Mucosa of descending colon (tissue), 3 donors: ENCODE results near the gene CHPF. TPM values are rescaled to one million over a fixed set of nuclear protein-coding genes. Genes with fewer than 3 reads are reported as not detected.

ENCODE experiments used
- ATAC-seq: fragments of 200-7000 bp; cut with Tn5 transposase; one replicate; pipeline ENCODE4 v1.9.1; 2020; ENCODE audit warnings: mild to moderate bottlenecking, moderate library complexity
- DNase-seq, 3 donors: peaks; one replicate each; pipeline ENCODE4 v3.0.0-alpha.2; 2020
- H3K36me3 ChIP-seq: fragments of 200-600 bp; one replicate; pipeline ENCODE4 v1.8.0; 2021; ENCODE audit warnings: low read depth, mild to moderate bottlenecking
- H3K4me1 ChIP-seq: fragments of 200-600 bp; one replicate; pipeline ENCODE4 v1.8.0; 2021; ENCODE audit warnings: low read depth, mild to moderate bottlenecking
- H3K4me3 ChIP-seq: fragments of 200-600 bp; one replicate; pipeline ENCODE4 v1.8.0; 2021; ENCODE audit warnings: mild to moderate bottlenecking
- H3K9me3 ChIP-seq: fragments of 200-600 bp; one replicate; pipeline ENCODE4 v1.8.0; 2021; ENCODE audit warnings: mild to moderate bottlenecking
- CTCF ChIP-seq: fragments of 200-600 bp; IDR thresholded peaks from one replicate; pipeline ENCODE4 v1.8.0; 2022; ENCODE audit warnings: antibody characterized with exemption, mild to moderate bottlenecking
- intact Hi-C, 2 donors: fragments of 100-400 bp; cut with DNase I in 1 of 2; cut with micrococcal nuclease in 1 of 2; formaldehyde crosslinking; loops; one replicate each; pipeline versions ENCODE4 v1.11.0 to v1.11.1; 2022; cut with DNase I, micrococcal nuclease
- total RNA-seq, 3 donors: library from RNA; stranded (reverse); fragmentation: NEBNext Ultra II Directional in 2 of 3; extraction: Animal tissue kit (Norgen Biotek cat#: 25700) in 2 of 3; gene quantifications; one replicate each; pipeline versions ENCODE4 v1.2.1 to v1.2.4, GENCODE V29; 2021 to 2023
- donor health status: DM: no; HTN: no; CAD: no; lungs with moderate emphysema.
- donor health status: DM: no; HTN: no; CAD: no.
- donor health status: DM: no; HTN: yes; CAD: no.

Gene CHPF
- total RNA-seq, 3 donors from 2014 or later, result 19.4 to 25.9 (median 20.5) TPM

DNA sequence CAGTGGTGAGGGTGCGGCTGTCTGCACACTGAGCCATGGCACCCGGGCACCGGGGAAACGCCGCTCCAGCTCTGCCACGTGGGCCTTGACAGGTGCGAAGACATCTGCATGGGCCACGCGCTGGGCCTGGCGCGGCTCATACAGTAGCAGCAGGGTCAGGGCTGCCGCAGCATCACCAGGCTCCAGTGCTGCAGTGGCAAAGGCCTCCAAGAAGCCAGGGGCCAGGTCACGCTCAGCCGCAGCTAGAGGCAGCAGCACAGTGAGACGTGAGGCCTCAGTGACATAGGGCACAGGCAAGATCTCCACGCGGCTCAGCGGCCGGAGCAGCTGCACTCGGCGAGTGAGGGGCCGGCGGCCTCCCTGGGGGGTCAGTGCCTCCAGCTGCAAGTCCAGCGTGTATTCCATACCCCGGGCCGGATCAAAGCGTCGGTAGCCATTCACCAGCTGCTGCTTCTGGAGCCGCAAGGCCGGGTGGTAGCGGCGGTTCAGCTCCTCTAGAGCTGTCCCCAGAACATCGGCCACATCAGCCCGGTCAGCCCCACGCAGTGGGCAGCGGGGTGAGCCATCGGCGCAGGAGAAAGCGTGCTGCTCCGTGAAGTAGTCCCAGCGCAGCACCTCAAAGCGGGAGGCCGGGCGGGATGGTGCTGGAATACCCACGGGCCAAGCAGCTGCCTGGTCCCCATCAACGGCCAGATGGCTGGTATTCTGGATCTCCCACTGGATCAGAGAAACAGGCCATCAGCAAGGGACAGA lies 3.5 kb downstream of the CHPF start:
- no peak for ATAC-seq
- intact Hi-C loops, result loop anchor here in 1 of 2 donors (10.0 kb wide), 1 partner anchor 135 kb away; no protein-coding TSS in a partner anchor
- H3K9me3 ChIP-seq, result no peaks in the 10 kb centered on the region
- no peaks in the 10 kb centered on the region for H3K36me3 ChIP-seq
- H3K4me3 ChIP-seq, result no peak overlapping the region
- peaks cover 15% of the 10 kb centered on the region for H3K4me1 ChIP-seq
- TF ChIP-seq CTCF, result no peak
- peak in 1 of 3 donors; percentile 53 for DNase-seq

GRCh38 chr2:219538956-219539788 lies 4.4 kb downstream of the CHPF start:
- intact Hi-C loops, result loop anchor here in 1 of 2 donors (10.0 kb wide), 1 partner anchor 134 kb away; no protein-coding TSS in a partner anchor
- Histone ChIP-seq H3K4me1 (peaks cover 11% of the 10 kb centered on the region), H3K36me3 (no peaks in the 10 kb centered on the region), H3K4me3 (no peak overlapping the region), H3K9me3 (no peaks in the 10 kb centered on the region)
- no peak for TF ChIP-seq CTCF
- DNase-seq (peak in 1 of 3 donors; percentile 45), ATAC-seq (no peak)

- ATAC-seq (no peak), DNase-seq (peak in 1 of 3 donors; percentile 23)
- Histone ChIP-seq H3K36me3 (no peaks in the 10 kb centered on the region), H3K9me3 (no peaks in the 10 kb centered on the region), H3K4me1 (peaks cover 9% of the 10 kb centered on the region), H3K4me3 (no peak overlapping the region)
- no peak for TF ChIP-seq CTCF
- intact Hi-C loops, result loop anchor here in 1 of 2 donors (10.0 kb wide), 1 partner anchor 134 kb away; no protein-coding TSS in a partner anchor
These were observed 5.1 kb downstream of the CHPF start for GRCh38 chr2:219538504-219538951.

GRCh38 chr2:219537657-219538488 lies 5.7 kb downstream of the CHPF start:
- peaks cover 9% of the 10 kb centered on the region for H3K4me1 ChIP-seq
- DNase-seq, result peak in 1 of 3 donors; percentile 40
- no peaks in the 10 kb centered on the region for H3K9me3 ChIP-seq
- no peaks in the 10 kb centered on the region for H3K36me3 ChIP-seq
- intact Hi-C loops, result loop anchor here in 1 of 2 donors (10.0 kb wide), 1 partner anchor 133 kb away; no protein-coding TSS in a partner anchor
- no peak overlapping the region for H3K4me3 ChIP-seq
- no peak for TF ChIP-seq CTCF
- ATAC-seq, result no peak

GRCh38 chr2:219536967-219537366 lies 6.6 kb downstream of the CHPF start:
- ATAC-seq, result no peak

More at GRCh38 chr2:219536967-219537366, 6.6 kb downstream of the CHPF start:
- H3K4me1 ChIP-seq, result peaks cover 3% of the 10 kb centered on the region
- no peak overlapping the region for H3K4me3 ChIP-seq
- peak in 1 of 3 donors; percentile 26 for DNase-seq
- no peak for TF ChIP-seq CTCF
- H3K36me3 ChIP-seq, result no peaks in the 10 kb centered on the region
- no peaks in the 10 kb centered on the region for H3K9me3 ChIP-seq
- intact Hi-C loops, result loop anchor here in 1 of 2 donors (10.0 kb wide), 1 partner anchor 132 kb away; no protein-coding TSS in a partner anchor
